ENCODE results near the gene PSMD3.
A peak's percentile ranks its signal among the peaks of the same experiment; 100 is the strongest.

PSMD3 gene

GRCh38 chr17:39970157-39970692 lies 10.4 kb upstream of the PSMD3 start:
- TF ChIP-seq POLR2A (IDR thresholded peaks at IDR 0.05; ENCODE audit: low read length) (no peak), GATA1 (IDR thresholded peaks at IDR 0.05; ENCODE audit: low read depth, low read length) (no peak)
- DNase-seq = no peak

DNA sequence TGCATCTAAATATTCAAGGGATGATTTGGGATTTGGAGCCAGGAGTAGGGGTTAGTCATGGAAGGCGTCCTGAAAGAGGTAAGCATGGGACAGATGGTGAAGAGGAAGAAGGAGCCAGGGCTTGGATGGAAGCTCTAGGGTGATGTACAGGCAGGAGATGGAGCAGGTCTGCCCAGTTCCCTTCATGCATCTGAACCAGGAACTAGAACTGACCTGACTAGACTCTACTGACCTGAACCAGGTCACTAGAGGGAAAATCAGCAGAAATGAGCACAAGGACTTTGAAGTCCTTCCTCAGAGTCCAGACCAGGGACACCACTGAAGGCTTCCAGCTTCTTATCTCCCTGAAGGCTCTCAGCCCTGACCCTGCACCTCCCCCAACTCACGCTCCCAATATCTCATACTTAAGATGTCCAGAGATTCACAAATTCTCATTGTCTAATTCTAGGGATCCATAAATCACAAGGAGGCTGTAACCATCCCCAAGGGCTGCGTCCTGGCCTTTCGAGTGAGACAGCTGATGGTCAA lies 9.5 kb upstream of the PSMD3 start:
- TF ChIP-seq GATA1 (IDR thresholded peaks at IDR 0.05; ENCODE audit: low read depth, low read length) = no peak
- no peak for TF ChIP-seq POLR2A (IDR thresholded peaks at IDR 0.05; ENCODE audit: low read length)
- DNase-seq = no peak

DNA sequence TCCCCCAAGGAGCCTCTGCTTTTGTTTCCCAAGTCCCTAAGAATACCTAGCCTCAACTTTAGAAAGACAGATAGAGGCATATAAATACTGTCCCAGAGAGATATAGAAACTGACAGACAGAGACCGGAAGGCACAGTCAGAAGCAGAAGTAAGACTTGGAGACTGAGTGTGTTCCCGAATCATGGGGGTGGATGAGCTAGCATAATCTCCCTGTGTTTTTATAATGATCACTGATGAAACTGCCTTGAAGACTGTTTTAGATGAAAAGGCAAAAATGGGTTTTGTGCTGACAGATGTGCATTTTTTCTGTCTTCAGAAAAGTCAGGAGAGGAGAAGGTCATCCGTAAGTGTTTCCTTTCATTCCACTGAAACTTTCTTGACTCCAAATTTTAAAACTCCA lies 8.3 kb upstream of the PSMD3 start:
- TF ChIP-seq POLR2A (IDR thresholded peaks at IDR 0.05; ENCODE audit: low read length) (no peak), GATA1 (IDR thresholded peaks at IDR 0.05; ENCODE audit: low read depth, low read length) (no peak)

GRCh38 chr17:39973496-39973895 lies 7.1 kb upstream of the PSMD3 start:
- no peak for DNase-seq
- TF ChIP-seq POLR2A (IDR thresholded peaks at IDR 0.05; ENCODE audit: low read length) (no peak), GATA1 (IDR thresholded peaks at IDR 0.05; ENCODE audit: low read depth, low read length) (no peak)

More for the DNA sequence above, 8.3 kb upstream of the PSMD3 start:
- no peak for DNase-seq

- TF ChIP-seq GATA1 (IDR thresholded peaks at IDR 0.05; ENCODE audit: low read depth, low read length) (no peak), POLR2A (IDR thresholded peaks at IDR 0.05; ENCODE audit: low read length) (no peak)
- DNase-seq = no peak
Measured at GRCh38 chr17:39974433-39974832, 6.2 kb upstream of the PSMD3 start.

DNA sequence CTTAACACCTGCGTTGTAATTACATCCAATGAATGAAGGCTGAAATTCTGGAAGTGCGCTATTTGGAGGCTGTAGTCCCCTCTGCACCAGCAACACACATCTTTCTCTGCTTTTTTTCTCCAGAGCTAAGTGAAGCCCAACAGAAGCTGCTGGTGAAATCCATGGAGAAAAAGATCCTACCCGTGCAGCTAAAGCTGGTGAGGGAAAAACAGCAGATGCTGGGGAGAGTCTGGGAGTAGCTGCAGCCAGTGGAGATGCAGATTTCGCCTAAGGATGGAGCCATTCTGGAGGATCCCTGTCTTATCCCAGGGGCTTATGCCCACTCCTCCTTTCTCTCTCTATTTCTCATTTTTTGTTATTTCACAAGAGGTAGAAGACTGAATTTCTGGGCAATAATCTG lies 4.8 kb upstream of the PSMD3 start:
- DNase-seq = no peak
- TF ChIP-seq GATA1 (IDR thresholded peaks at IDR 0.05; ENCODE audit: low read depth, low read length) (no peak), POLR2A (IDR thresholded peaks at IDR 0.05; ENCODE audit: low read length) (no peak)

DNA sequence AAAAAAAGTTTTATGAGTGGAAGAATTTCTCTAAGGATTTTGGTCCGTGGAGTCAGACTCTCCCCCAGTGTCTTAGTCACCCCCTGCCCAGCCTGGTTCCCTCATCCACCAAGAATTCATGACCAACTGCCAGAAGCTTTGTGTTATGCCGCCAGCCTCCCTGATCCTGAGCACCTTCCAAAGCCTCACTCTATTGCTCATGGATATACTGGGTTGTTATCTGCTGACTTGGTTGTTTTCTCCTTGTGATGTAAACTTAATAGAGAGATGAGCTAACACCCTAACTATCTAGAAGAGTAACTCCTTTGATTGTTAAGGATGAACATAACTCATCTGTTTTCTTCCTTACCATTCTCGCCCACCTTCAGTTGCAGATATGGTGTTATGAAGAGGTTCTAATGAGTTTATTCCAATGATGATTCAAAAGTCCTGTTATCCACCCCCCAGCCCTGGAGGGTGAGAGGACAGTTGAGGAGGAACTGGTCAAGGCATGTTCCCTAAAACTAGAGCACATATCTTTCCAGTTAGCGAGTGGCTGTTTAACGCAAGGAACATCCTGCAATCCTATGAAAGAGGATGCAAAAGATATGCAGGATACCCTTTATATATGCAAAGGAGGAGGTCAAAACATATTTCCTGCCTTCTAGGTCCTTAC lies 1.5 kb upstream of the PSMD3 start:
- no peak for DNase-seq
- TF ChIP-seq GATA1 (IDR thresholded peaks at IDR 0.05; ENCODE audit: low read depth, low read length) = no peak
- TF ChIP-seq POLR2A (IDR thresholded peaks at IDR 0.05; ENCODE audit: low read length) = no peak

GRCh38 chr17:39979893-39980350 lies 685 bp upstream of the PSMD3 start:
- peak; percentile 74 to 80 for DNase-seq

GRCh38 chr17:39981207-39981741 lies 667 bp downstream of the PSMD3 start:
- no peak for TF ChIP-seq GATA1 (IDR thresholded peaks at IDR 0.05; ENCODE audit: low read depth, low read length)
- no peak for TF ChIP-seq POLR2A (IDR thresholded peaks at IDR 0.05; ENCODE audit: low read length)
- DNase-seq = peak; percentile 64 to 73

More at GRCh38 chr17:39979893-39980350, 685 bp upstream of the PSMD3 start:
- TF ChIP-seq POLR2A (IDR thresholded peaks at IDR 0.05; ENCODE audit: low read length) (no peak), GATA1 (IDR thresholded peaks at IDR 0.05; ENCODE audit: low read depth, low read length) (no peak)

DNA sequence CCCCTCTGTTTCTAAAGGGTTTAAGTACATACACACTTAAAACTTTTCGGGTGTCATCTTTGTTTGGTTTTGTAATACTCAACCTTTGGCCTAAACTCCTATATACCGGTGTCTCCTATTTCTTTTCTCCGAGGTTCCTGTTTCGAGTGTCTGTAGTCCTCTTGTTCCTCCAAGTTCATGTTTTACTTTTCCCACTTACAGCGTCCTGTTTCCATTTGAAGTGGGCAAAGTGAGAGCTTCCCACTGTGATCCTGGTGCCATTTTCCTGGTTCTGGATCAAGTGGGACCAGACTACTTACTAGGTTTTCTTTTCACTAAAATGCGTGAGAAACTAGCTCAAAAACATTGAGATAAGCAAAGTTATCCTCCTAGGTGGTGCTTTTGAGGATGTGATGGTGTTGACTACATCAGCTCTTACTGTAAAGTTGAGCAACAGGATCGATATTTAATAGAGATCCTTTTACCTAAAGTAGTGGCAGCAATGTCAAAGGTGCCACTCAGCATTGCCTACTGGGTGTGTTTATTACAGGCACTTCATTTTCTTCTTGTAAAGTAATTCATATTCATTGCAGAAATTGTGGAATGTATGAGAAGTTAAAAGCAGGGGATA lies 1.3 kb downstream of the PSMD3 start:
- TF ChIP-seq GATA1 (IDR thresholded peaks at IDR 0.05; ENCODE audit: low read depth, low read length) (no peak), POLR2A (IDR thresholded peaks at IDR 0.05; ENCODE audit: low read length) (no peak)
- peak in 1 of 2 experiments; percentile 59 for DNase-seq

DNA sequence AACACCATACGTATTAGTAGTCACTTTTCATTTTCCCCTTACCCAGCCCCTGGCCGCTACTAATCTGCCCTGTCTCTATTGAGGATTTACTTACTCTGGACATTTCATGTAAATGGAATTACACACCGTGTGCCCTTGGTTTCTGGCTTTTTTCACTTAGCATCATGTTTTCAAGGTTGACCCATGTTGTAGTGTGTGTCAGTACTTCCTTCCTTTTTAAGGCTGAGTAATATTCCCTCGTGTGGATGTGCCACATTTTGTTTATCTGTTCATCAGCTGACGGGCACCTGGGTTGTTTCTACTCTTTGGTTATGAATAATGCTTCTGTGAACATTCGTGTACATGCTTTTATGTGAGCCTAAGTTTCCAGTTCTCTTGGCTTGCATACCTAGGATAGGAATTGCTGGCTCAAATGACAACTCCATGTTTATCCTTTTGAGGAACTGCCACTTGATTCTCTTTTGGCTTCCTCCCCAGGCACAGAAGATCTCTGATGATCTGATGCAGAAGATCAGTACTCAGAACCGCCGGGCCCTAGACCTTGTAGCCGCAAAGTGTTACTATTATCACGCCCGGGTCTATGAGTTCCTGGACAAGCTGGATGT lies 7.7 kb downstream of the PSMD3 start:
- no peak for DNase-seq
- no peak for TF ChIP-seq GATA1 (IDR thresholded peaks at IDR 0.05; ENCODE audit: low read depth, low read length)

GRCh38 chr17:39994448-39994847 lies 13.8 kb downstream of the PSMD3 start:
- no peak for DNase-seq
- TF ChIP-seq GATA1 (IDR thresholded peaks at IDR 0.05; ENCODE audit: low read depth, low read length) (no peak), POLR2A (IDR thresholded peaks at IDR 0.05; ENCODE audit: low read length) (no peak)

GRCh38 chr17:39995438-39995837 lies 14.8 kb downstream of the PSMD3 start:
- no peak for DNase-seq
- no peak for TF ChIP-seq POLR2A (IDR thresholded peaks at IDR 0.05; ENCODE audit: low read length)
- TF ChIP-seq GATA1 (IDR thresholded peaks at IDR 0.05; ENCODE audit: low read depth, low read length) = no peak

DNA sequence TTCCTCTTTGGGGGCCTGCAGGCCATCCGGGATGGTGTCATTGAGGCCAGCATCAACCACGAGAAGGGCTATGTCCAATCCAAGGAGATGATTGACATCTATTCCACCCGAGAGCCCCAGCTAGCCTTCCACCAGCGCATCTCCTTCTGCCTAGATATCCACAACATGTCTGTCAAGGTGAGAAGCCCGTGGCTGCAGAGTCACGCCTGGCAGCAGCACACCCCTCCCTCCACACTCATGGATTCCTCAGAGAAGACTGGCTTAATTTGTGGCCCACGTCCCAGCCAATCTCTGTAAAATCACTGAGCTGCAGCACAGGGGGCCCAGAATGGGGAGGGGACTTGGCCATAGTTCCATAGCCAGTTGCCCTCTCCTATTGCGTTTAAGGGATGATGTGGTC lies 15.6 kb downstream of the PSMD3 start:
- DNase-seq = no peak
- TF ChIP-seq GATA1 (IDR thresholded peaks at IDR 0.05; ENCODE audit: low read depth, low read length) (no peak), POLR2A (IDR thresholded peaks at IDR 0.05; ENCODE audit: low read length) (no peak)
